ENCODE data around the gene XPNPEP3. TPM values are rescaled to one million over a fixed set of nuclear protein-coding genes. Genes with fewer than 3 reads are reported as not detected.

Gene XPNPEP3
- total RNA-seq, 1 donor, result 19.0 TPM

GRCh38 chr22:40979871-40980270, 122.9 kb downstream of the XPNPEP3 start:
- DNase-seq (ENCODE audit: low read depth), result no peak
- no peak overlapping the region for H3K4me3 ChIP-seq (ENCODE audit: low read depth, low read length)
- TF ChIP-seq, protein P1, sequence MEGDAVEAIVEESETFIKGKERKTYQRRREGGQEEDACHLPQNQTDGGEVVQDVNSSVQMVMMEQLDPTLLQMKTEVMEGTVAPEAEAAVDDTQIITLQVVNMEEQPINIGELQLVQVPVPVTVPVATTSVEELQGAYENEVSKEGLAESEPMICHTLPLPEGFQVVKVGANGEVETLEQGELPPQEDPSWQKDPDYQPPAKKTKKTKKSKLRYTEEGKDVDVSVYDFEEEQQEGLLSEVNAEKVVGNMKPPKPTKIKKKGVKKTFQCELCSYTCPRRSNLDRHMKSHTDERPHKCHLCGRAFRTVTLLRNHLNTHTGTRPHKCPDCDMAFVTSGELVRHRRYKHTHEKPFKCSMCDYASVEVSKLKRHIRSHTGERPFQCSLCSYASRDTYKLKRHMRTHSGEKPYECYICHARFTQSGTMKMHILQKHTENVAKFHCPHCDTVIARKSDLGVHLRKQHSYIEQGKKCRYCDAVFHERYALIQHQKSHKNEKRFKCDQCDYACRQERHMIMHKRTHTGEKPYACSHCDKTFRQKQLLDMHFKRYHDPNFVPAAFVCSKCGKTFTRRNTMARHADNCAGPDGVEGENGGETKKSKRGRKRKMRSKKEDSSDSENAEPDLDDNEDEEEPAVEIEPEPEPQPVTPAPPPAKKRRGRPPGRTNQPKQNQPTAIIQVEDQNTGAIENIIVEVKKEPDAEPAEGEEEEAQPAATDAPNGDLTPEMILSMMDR (IDR thresholded peaks at IDR 0.05; ENCODE audit: insufficient read depth, low read depth, low read length), result no peak

Small RNAs within 50 kb of the gene (small RNA-seq; reads per million reads assigned to genes)
- gene MIR4766 (1.5 reads per million, percentile 36 among the genes with 10 or more reads in this experiment), gene RF00017 (not detected), gene RNU6-379P (not detected)

Other genes with a start within 250 kb of the XPNPEP3 start
- gene MRTFA, start 220.4 kb upstream of the XPNPEP3 start, total RNA-seq, result 44.9 and 50.6 TPM in 2 replicates
- 0.32 and 0.43 TPM in 2 replicates for gene MCHR1, start 177.7 kb upstream of the XPNPEP3 start, total RNA-seq
- gene SLC25A17, start 37.8 kb upstream of the XPNPEP3 start, total RNA-seq, result 12.9 and 23.7 TPM in 2 replicates
- gene ST13, start 509 bp upstream of the XPNPEP3 start, total RNA-seq, result 190 and 199 TPM in 2 replicates
- gene DNAJB7, start 5.0 kb downstream of the XPNPEP3 start, total RNA-seq, result not detected in 2 replicates
- gene RBX1, start 94.2 kb downstream of the XPNPEP3 start, total RNA-seq, result 54.4 and 59.6 TPM in 2 replicates
- gene EP300, start 235.4 kb downstream of the XPNPEP3 start, total RNA-seq, result 45.4 and 73.8 TPM in 2 replicates